BE2C (cell line): ENCODE data around the gene ZNF212.

ENCODE experiments used
- DNase-seq: peaks from one replicate; pipeline ENCODE4 v3.0.0-alpha.2; 2020
- H3K27me3 ChIP-seq: fragments of 250-450 bp; sonication (Bioruptor Pico); 2 replicates; pipeline ENCODE4 v1.5.1; 2020; ENCODE audit warnings: mild to moderate bottlenecking
- H3K36me3 ChIP-seq: fragments of 250-450 bp; sonication (Bioruptor Pico); 2 replicates; pipeline ENCODE4 v1.5.1; 2020; ENCODE audit warnings: mild to moderate bottlenecking
- H3K4me1 ChIP-seq: fragments of 250-450 bp; sonication (Bioruptor Pico); 2 replicates; pipeline ENCODE4 v1.5.1; 2020
- H3K4me3 ChIP-seq: 2 replicates; pipeline ENCODE4 v1.5.1; 2011; ENCODE audit warnings: low read depth, low read length
- H3K9me3 ChIP-seq: fragments of 250-450 bp; sonication (Bioruptor Pico); 2 replicates; pipeline ENCODE4 v1.5.1; 2020
- TF ChIP-seq, protein P1 (sequence below): IDR thresholded peaks from 2 replicates; pipeline ENCODE4 v1.5.1; 2012; ENCODE audit warnings: mild to moderate bottlenecking, low read depth, low read length

The ZNF212 gene

DNA sequence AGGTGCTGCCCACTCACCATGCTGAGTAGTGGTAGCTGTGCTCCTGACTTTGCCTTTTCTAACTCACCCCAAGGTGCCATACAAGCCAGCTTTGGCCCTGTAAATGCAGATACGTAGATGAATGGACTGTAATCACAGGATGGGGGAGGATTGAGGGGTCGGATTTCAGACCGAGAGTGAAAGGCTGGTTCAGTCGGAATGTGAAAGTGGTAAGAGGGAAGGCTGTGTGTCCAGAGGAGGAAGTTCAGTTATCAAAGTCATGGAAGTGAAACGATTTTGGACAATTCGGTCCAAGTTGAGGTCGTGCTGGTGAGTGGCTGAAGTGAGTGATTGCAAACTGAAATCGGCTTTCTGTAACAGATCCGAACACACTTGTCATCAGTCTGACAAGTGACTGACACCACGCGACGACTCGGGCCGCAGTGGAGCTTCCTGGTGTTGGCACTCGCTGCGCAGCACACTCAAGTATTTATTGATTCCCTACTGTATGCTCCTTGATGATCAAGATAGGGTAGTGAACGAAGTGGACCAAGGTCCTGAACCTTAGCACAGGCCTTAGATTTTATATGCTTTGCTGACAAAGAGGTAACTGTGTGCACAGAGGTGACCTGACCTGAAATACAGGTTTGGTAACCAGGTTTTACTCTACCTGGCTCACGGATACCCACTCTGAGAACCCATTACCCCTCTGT is 33.6 kb upstream of the ZNF212 start:
- TF ChIP-seq, protein P1, sequence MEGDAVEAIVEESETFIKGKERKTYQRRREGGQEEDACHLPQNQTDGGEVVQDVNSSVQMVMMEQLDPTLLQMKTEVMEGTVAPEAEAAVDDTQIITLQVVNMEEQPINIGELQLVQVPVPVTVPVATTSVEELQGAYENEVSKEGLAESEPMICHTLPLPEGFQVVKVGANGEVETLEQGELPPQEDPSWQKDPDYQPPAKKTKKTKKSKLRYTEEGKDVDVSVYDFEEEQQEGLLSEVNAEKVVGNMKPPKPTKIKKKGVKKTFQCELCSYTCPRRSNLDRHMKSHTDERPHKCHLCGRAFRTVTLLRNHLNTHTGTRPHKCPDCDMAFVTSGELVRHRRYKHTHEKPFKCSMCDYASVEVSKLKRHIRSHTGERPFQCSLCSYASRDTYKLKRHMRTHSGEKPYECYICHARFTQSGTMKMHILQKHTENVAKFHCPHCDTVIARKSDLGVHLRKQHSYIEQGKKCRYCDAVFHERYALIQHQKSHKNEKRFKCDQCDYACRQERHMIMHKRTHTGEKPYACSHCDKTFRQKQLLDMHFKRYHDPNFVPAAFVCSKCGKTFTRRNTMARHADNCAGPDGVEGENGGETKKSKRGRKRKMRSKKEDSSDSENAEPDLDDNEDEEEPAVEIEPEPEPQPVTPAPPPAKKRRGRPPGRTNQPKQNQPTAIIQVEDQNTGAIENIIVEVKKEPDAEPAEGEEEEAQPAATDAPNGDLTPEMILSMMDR: no peak
- H3K9me3 ChIP-seq: no peaks in the 10 kb centered on the region
- no peak for DNase-seq
- no peaks in the 10 kb centered on the region for H3K27me3 ChIP-seq
- no peak overlapping the region for H3K4me3 ChIP-seq
- H3K4me1 ChIP-seq: no peaks in the 10 kb centered on the region
- H3K36me3 ChIP-seq: peaks cover 85% of the 10 kb centered on the region

GRCh38 chr7:149207324-149208035 is 32.0 kb upstream of the ZNF212 start:
- Histone ChIP-seq H3K36me3 (peaks cover 87% of the 10 kb centered on the region), H3K27me3 (no peaks in the 10 kb centered on the region), H3K4me1 (no peaks in the 10 kb centered on the region), H3K9me3 (no peaks in the 10 kb centered on the region), H3K4me3 (no peak overlapping the region)
- TF ChIP-seq, protein P1: no peak
- no peak for DNase-seq

DNA sequence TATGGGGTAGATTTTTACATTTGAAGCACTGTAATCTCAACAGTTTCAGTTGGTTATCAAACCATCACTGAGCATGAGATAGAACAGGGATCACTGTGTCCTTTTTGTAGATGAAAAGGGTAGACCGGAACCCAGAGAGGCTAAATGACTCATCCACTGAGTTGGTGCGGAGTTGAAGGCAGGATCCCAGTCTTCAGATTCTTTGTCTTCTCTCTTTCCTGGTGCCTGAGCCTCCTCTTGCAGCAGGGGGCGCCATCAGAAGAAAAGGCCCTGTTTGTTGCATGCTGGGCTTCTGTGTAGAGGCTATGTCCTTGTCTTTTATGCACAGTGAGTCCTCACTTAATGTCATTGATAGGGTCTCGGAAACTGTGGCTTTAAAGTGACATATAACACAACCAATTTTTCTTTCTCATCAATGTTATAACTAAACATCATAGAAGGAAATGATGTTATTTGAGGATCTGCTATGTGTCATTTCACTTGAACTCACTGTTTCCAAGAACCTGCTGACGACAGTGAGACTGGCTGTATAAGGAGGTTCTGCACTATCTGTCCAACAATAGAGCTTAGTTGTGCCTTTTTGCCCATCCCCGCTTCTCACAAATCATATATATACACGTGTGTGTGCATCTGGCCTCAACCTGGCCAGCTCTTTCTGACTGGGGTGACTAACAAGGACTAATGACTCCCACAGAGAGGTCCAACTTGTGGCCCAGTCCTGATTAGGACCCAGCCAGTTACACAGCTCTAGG is 29.8 kb upstream of the ZNF212 start:
- Histone ChIP-seq H3K27me3 (no peaks in the 10 kb centered on the region), H3K4me3 (no peak overlapping the region), H3K36me3 (peaks cover 87% of the 10 kb centered on the region), H3K4me1 (no peaks in the 10 kb centered on the region), H3K9me3 (no peaks in the 10 kb centered on the region)
- peak; percentile 66 for DNase-seq
- TF ChIP-seq, protein P1: peak; percentile 84

DNA sequence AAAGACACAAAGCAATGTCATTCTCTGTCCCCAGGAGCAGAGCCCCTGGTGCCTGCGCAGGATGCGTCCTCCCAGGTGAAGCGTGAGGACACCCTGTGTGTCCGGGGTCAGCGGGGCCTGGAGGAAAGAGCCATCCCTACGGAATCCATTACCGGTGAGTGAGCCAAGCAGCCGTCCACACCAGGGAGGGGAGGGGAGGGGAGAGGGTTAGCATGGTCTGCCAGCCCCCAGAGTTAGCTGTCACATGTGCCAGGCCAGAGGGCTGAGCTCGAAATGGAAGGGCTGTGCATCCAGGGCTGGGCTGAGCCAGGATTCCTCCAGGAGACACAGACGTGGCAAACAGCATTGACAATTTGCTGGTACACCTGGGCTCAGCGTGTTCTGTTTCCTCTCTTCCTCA is 28.9 kb upstream of the ZNF212 start:
- TF ChIP-seq, protein P1: no peak
- Histone ChIP-seq H3K9me3 (no peaks in the 10 kb centered on the region), H3K4me1 (no peaks in the 10 kb centered on the region), H3K36me3 (peaks cover 90% of the 10 kb centered on the region), H3K27me3 (no peaks in the 10 kb centered on the region), H3K4me3 (no peak overlapping the region)
- no peak for DNase-seq

GRCh38 chr7:149214020-149214720 is 25.3 kb upstream of the ZNF212 start:
- DNase-seq: no peak
- no peaks in the 10 kb centered on the region for H3K27me3 ChIP-seq
- no peak overlapping the region for H3K4me3 ChIP-seq
- no peaks in the 10 kb centered on the region for H3K4me1 ChIP-seq
- no peaks in the 10 kb centered on the region for H3K9me3 ChIP-seq
- peaks cover 96% of the 10 kb centered on the region for H3K36me3 ChIP-seq
- TF ChIP-seq, protein P1: no peak
